HG03097 (cell line): ENCODE results near the gene RPL15.

Source experiments
- ATAC-seq: cut with Tn5 transposase; IDR thresholded peaks from one replicate; pipeline ENCODE4 v1.9.1; 2021; ENCODE audit not compliant: unreplicated experiment, low FRiP score

The RPL15 gene

GRCh38 chr3:23926246-23926645 is 9.3 kb downstream of the RPL15 start:
- no peak for ATAC-seq

- ATAC-seq = no peak
Observed at GRCh38 chr3:23926736-23927135, 9.8 kb downstream of the RPL15 start.

GRCh38 chr3:23928524-23928923 is 11.6 kb downstream of the RPL15 start:
- ATAC-seq = no peak

- no peak for ATAC-seq
Observed at GRCh38 chr3:23931597-23931996, 14.7 kb downstream of the RPL15 start.

GRCh38 chr3:23932571-23932970 is 15.6 kb downstream of the RPL15 start:
- ATAC-seq = no peak

- ATAC-seq = no peak
Observed at GRCh38 chr3:23934253-23934652, 17.3 kb downstream of the RPL15 start.

- no peak for ATAC-seq
Observed at GRCh38 chr3:23937296-23937695, 20.4 kb downstream of the RPL15 start.

- ATAC-seq = no peak
Observed at GRCh38 chr3:23938688-23939087, 21.8 kb downstream of the RPL15 start.

GRCh38 chr3:23940775-23941174 is 23.8 kb downstream of the RPL15 start:
- ATAC-seq = no peak

- ATAC-seq = no peak
Observed at GRCh38 chr3:23941440-23941839, 24.5 kb downstream of the RPL15 start.

- no peak for ATAC-seq
Observed at GRCh38 chr3:23942546-23942945, 25.6 kb downstream of the RPL15 start.

- no peak for ATAC-seq
Observed at GRCh38 chr3:23944007-23944783, 27.3 kb downstream of the RPL15 start.

GRCh38 chr3:23944861-23945662 is 28.1 kb downstream of the RPL15 start, which contains the start of gene NR1D2:
Gene NR1D2, plus strand, starts transcription at chr3:23945286. Its CDS starts 293 bp downstream, at chr3:23945579.
- ATAC-seq = peak; percentile 48

- ATAC-seq = no peak
Observed at GRCh38 chr3:23945663-23945912, 28.7 kb downstream of the RPL15 start.

- peak; percentile 68 for ATAC-seq
Observed at GRCh38 chr3:23945913-23946687, 29.2 kb downstream of the RPL15 start.

- no peak for ATAC-seq
Observed at GRCh38 chr3:23948761-23949160, 31.8 kb downstream of the RPL15 start.

GRCh38 chr3:23949784-23950183 is 32.9 kb downstream of the RPL15 start:
- no peak for ATAC-seq

GRCh38 chr3:23950293-23950692 is 33.4 kb downstream of the RPL15 start:
- peak; percentile 38 for ATAC-seq

- peak; percentile 33 for ATAC-seq
Observed at GRCh38 chr3:23952646-23953045, 35.7 kb downstream of the RPL15 start.

GRCh38 chr3:23953523-23953922 is 36.6 kb downstream of the RPL15 start:
- ATAC-seq = no peak

- ATAC-seq = no peak
Observed at GRCh38 chr3:23954144-23954543, 37.2 kb downstream of the RPL15 start.
